Activated naive CD8-positive, alpha-beta T cell treated with anti-CD3 and anti-CD28 coated beads, Interleukin-2, amount 50 U/mL, for 24 hours (primary cell): ENCODE measurements around the gene SPEN.
A peak's percentile ranks its signal among the peaks of the same experiment; 100 is the strongest.
"Not testable (repeated sequence)": the region's sequence is repeated elsewhere in the genome, so short reads cannot be mapped to it uniquely, and the experiment has no call there.

Source experiments
- ATAC-seq: fragments of 150-1000 bp; cut with Tn5 transposase; one replicate; pipeline ENCODE4 v1.10.0; 2021
- DNase-seq: peaks from one replicate; pipeline ENCODE4 v3.0.0; 2021
- H3K27ac Mint-ChIP-seq: one replicate; pipeline ENCODE4 v1.8.0; 2021; ENCODE audit warnings: mild to moderate bottlenecking, mixed read lengths
- H3K27me3 Mint-ChIP-seq: one replicate; pipeline ENCODE4 v1.8.0; 2021; ENCODE audit warnings: mixed read lengths
- H3K36me3 Mint-ChIP-seq: one replicate; pipeline ENCODE4 v1.8.0; 2021; ENCODE audit warnings: low read depth, mixed read lengths
- H3K4me1 Mint-ChIP-seq: one replicate; pipeline ENCODE4 v1.8.0; 2021; ENCODE audit warnings: mixed read lengths
- H3K4me3 Mint-ChIP-seq: one replicate; pipeline ENCODE4 v1.8.0; 2021; ENCODE audit warnings: mild to moderate bottlenecking, moderate library complexity, mixed read lengths
- H3K9me3 Mint-ChIP-seq: one replicate; pipeline ENCODE4 v1.8.0; 2021; ENCODE audit warnings: mixed read lengths

SPEN gene

GRCh38 chr1:15825800-15826199 lies 21.7 kb upstream of the SPEN start:
- Mint-ChIP-seq H3K27me3 (no peaks in the 10 kb centered on the region), H3K36me3 (no peaks in the 10 kb centered on the region), H3K4me1 (peaks cover 21% of the 10 kb centered on the region), H3K27ac (no peak overlapping the region), H3K9me3 (no peaks in the 10 kb centered on the region), H3K4me3 (no peak overlapping the region)
- DNase-seq, result no peak
- ATAC-seq, result no peak

DNA sequence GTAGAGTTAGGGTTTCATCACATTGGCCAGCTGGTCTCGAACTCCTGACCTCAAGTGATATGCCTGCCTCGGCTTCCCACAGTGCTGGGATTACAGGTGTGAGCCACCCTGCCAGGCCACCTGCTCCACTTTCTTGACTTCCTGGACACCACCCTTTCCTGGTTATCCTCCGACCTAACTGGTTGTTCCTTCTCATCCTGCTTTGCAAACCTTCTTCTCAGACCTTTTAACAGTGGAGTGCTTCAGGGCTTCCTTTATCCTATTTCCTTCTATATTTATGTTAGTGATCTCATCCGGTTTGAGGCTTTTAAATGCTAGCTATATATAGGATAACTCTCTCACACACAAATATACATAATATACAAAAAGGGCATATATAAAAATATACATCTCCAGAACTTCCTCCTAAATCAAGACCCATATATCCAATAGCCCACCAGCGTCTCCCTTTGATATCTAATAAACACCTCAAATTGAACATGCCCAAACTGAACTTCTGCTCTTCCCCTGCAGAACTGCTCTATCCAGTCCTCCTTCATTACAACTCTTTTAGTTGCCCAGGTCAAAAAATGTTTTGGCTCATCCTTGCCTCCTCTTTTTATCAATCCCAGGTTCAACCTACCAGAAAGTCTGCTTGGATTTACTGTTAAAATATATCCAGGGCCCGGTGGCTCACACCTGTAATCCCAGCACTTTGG lies 20.5 kb upstream of the SPEN start:
- H3K4me1 Mint-ChIP-seq, result peaks cover 27% of the 10 kb centered on the region
- no peak for DNase-seq
- peaks cover 2% of the 10 kb centered on the region for H3K36me3 Mint-ChIP-seq
- no peak for ATAC-seq
- no peaks in the 10 kb centered on the region for H3K27me3 Mint-ChIP-seq
- H3K9me3 Mint-ChIP-seq, result no peaks in the 10 kb centered on the region
- H3K27ac Mint-ChIP-seq, result peak overlapping the region; percentile 28
- H3K4me3 Mint-ChIP-seq, result no peak overlapping the region

DNA sequence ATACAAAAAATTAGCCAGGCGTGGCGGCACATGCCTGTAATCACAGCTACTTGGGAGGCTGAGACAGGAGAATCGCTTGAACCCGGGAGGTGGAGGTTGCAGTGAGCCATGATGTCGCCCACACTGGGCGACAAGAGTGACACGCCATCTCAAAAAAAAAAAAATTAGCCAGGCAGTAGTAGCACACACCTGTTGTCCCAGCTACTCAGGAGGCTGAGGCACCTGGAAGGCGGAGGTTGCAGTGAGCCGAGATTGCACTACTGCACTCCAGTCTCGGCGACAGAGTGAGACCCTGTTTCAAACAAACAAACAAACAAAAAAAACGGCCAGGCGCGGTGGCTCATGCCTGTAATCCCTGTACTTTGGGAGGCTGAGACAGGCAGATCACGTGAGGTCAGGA lies 19.9 kb upstream of the SPEN start:
- not testable (repeated sequence) for H3K27ac Mint-ChIP-seq, H3K9me3 Mint-ChIP-seq, H3K4me3 Mint-ChIP-seq, DNase-seq, H3K27me3 Mint-ChIP-seq, ATAC-seq, H3K36me3 Mint-ChIP-seq
- H3K4me1 Mint-ChIP-seq, result peaks cover 28% of the 10 kb centered on the region

DNA sequence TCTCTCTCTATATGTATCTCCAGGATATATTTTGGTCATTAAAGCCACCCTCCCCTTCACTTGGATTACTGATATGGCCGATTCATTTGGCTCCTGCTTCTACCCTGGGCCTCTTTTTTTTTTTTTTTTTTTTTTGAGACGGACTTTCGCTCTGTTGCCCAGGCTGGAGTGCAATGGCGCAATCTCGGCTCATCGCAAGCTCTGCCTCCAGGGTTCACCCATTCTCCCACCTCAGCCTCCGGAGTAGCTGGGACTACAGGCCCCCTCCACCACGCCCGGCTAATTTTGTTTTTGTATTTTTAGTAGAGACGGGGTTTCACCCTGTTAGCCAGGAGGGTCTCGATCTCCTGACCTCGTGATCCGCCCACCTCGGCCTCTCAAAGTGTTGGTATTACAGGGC lies 18.6 kb upstream of the SPEN start:
- not testable (repeated sequence) for H3K9me3 Mint-ChIP-seq, H3K27ac Mint-ChIP-seq

GRCh38 chr1:15830258-15830657 lies 17.2 kb upstream of the SPEN start:
- Mint-ChIP-seq H3K4me1 (peaks cover 44% of the 10 kb centered on the region), H3K36me3 (peaks cover 2% of the 10 kb centered on the region), H3K27me3 (no peaks in the 10 kb centered on the region), H3K9me3 (no peaks in the 10 kb centered on the region), H3K27ac (no peak overlapping the region), H3K4me3 (no peak overlapping the region)
- ATAC-seq (no peak), DNase-seq (no peak)

More for the DNA sequence above, 18.6 kb upstream of the SPEN start:
- not testable (repeated sequence) for H3K4me3 Mint-ChIP-seq, H3K36me3 Mint-ChIP-seq, H3K27me3 Mint-ChIP-seq, DNase-seq, ATAC-seq
- peaks cover 39% of the 10 kb centered on the region for H3K4me1 Mint-ChIP-seq

- H3K27me3 Mint-ChIP-seq, result peaks cover 3% of the 10 kb centered on the region
- peak overlapping the region; percentile 99 for H3K27ac Mint-ChIP-seq
- ATAC-seq (no peak), DNase-seq (peak; percentile 40)
- H3K36me3 Mint-ChIP-seq, result peaks cover 6% of the 10 kb centered on the region
- H3K4me3 Mint-ChIP-seq, result peak overlapping the region; percentile 90
- H3K4me1 Mint-ChIP-seq, result peaks cover 62% of the 10 kb centered on the region
- no peaks in the 10 kb centered on the region for H3K9me3 Mint-ChIP-seq
These were observed 14.3 kb upstream of the SPEN start for GRCh38 chr1:15833069-15833679.

DNA sequence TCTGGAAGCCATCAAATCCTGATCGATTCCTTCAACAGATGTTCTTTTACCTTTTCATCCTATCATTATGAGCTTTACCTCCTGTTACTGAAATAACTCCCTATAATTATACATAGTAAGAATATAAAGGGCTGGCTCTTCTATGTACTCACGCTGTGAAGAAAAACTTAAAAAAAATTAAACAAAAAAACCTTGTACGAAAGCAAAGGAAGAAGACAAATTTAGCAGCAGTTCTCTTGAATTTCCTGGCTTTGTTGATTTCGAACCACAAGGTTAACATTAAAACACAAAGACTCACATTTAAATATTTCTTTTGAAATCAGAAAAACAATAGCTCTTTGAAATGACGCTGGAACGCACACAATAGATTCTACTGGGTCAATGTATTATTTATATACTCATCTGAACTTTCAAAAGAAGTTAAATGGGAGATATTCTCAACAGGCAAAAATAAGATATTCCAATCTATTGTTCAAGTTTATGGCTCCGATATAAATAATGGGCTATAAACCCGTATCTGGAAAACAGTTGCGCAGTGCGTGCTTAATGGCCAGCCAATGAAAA lies 13.6 kb upstream of the SPEN start:
- peaks cover 3% of the 10 kb centered on the region for H3K27me3 Mint-ChIP-seq
- H3K9me3 Mint-ChIP-seq, result no peaks in the 10 kb centered on the region
- H3K36me3 Mint-ChIP-seq, result peaks cover 6% of the 10 kb centered on the region
- ATAC-seq, result no peak
- DNase-seq, result no peak
- H3K4me1 Mint-ChIP-seq, result peaks cover 62% of the 10 kb centered on the region
- H3K27ac Mint-ChIP-seq, result peak overlapping the region; percentile 99
- H3K4me3 Mint-ChIP-seq, result peak overlapping the region; percentile 90

DNA sequence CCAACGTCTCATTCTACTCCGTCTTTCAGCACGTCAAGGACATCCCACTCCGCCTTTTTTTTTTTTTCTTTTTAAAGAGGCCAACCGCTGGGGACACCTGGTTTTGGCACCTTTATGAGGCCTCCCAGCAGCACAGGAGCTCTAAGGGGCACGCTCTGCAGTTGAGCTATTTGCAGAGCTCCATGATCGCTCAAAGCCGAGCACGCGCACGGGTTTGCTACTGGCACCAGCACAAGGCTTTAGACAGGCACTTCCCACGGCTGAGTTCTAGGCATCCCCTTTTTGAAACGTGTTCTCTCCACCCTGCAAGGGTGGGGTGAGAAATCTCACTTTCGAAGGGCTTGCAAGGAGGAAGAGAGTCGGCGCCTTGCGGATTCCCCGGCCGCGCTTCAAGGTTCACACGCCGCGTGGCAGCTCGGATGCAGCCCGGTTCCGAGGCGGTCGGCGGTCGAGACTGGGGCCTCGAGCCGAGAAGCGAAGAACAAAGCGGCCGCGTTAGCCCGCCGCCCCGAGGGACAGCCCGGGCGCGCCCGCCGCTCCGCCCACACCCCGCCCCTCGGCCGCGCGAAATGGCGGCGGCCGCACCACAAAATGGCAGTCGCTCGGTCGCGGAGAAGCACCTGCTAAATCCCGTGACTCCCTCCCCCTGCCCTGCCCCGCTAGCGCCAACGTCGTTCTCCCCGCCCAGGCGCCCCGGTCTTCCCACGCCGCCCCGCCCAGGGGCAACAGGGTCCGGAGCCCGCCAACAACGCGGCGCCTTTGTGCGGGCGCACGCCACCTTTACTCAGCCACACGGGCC lies 12.9 kb upstream of the SPEN start:
- peak; percentile 91 for DNase-seq
- Mint-ChIP-seq H3K9me3 (no peaks in the 10 kb centered on the region), H3K27me3 (peaks cover 3% of the 10 kb centered on the region), H3K27ac (peak overlapping the region; percentile 99), H3K36me3 (peaks cover 6% of the 10 kb centered on the region), H3K4me3 (peak overlapping the region; percentile 90), H3K4me1 (peaks cover 57% of the 10 kb centered on the region)
- ATAC-seq, result peak; percentile 55

DNA sequence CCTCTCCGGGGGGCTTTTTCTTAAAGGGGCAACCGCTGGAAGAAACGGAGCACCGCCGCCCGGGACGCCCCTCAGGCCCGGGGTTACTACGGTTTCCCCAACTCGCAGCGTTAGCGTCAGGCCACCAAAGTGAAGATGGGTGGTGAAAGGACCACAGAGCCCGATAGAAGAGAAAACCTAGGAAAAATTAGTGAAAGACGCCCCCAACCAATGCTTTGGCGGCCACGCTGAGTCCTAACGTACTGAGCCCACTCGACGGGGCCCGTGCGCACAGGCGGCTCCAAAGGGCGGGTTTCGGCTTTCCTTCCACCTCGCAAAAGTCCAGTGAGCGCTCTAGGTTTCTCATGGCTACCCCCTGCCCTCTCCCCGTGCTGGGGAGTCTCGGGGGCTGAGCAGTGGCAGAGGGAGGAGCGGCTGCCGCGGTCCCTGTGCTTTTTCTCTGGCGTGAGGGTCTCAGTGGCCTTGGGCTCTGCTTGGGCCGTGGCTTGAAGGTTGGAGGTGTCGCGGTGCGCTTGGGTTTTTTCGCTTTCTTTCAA lies 12.2 kb upstream of the SPEN start:
- H3K9me3 Mint-ChIP-seq, result no peaks in the 10 kb centered on the region
- ATAC-seq (peak; percentile 3), DNase-seq (no peak)
- peak overlapping the region; percentile 90 for H3K4me3 Mint-ChIP-seq
- H3K4me1 Mint-ChIP-seq, result peaks cover 51% of the 10 kb centered on the region
- H3K27ac Mint-ChIP-seq, result peak overlapping the region; percentile 99
- H3K36me3 Mint-ChIP-seq, result peaks cover 6% of the 10 kb centered on the region
- peaks cover 3% of the 10 kb centered on the region for H3K27me3 Mint-ChIP-seq

GRCh38 chr1:15835741-15836510 lies 11.6 kb upstream of the SPEN start:
- Mint-ChIP-seq H3K4me1 (peaks cover 46% of the 10 kb centered on the region), H3K4me3 (peak overlapping the region; percentile 90), H3K27me3 (peaks cover 3% of the 10 kb centered on the region), H3K9me3 (no peaks in the 10 kb centered on the region), H3K36me3 (peaks cover 6% of the 10 kb centered on the region), H3K27ac (peak overlapping the region; percentile 99)
- DNase-seq, result peak; percentile 100
- ATAC-seq, result peak; percentile 25

DNA sequence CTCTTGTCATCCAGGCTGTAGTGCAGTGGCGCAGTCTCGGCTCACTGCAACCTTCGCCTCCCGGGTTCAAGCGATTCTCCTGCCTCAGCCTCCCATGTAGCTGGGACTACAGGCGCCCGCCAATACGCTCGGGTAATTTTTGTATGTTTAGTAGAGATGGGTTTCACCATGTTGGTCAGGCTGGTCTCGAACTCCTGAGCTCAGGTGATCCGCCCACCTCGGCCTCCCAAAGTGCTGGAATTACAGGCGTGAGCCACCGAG lies 11.1 kb upstream of the SPEN start:
- Mint-ChIP-seq H3K4me3 (peak overlapping the region; percentile 90), H3K4me1 (peaks cover 46% of the 10 kb centered on the region), H3K27ac (peak overlapping the region; percentile 99)
- DNase-seq, H3K36me3 Mint-ChIP-seq, H3K9me3 Mint-ChIP-seq, ATAC-seq, H3K27me3 Mint-ChIP-seq: not testable (repeated sequence)

DNA sequence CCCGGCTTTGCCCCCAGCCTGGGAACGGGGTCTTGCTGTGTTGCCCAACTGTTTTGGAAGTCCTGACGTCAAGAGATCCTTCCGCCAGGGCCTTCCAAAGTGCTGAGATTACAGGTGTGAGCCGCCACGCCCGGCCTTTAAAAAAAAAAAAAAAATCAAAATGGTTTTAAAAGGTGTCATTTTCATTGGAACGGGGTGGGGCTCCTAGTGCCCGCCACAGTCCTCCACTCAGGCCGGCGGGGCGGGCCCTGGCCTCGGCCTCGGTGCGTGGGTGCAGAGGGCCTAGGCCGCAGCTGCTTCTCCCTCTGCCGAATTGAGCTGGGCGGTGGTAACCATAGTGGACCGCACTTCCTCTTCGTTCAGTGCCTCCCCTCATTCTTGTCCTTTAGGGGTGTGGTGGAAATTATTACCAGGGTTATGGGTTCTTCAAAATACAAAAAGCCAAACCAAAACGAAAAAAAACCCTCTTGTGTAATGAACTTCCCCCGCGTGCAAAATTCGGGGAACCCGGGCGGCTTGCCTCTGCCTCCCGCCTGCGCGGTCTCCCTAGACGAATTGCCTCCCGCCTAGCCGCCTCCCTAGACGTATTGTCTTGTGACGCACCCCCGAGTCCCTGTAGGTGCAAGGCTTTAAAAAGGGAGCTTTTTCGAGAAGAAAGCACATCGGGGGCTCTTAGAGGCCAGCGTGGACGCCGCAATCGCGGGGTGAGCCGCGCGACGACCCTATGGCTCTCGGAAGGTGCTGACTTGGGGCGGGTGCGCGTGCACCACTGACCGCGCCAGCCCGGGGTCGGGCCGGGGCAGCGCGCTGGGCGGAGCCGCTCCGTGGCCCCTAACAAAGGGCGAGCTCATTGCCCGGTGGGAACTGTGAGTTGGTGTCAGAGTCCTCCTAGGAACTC lies 10.5 kb upstream of the SPEN start:
- peak overlapping the region; percentile 90 for H3K4me3 Mint-ChIP-seq
- H3K27me3 Mint-ChIP-seq, result peaks cover 3% of the 10 kb centered on the region
- no peaks in the 10 kb centered on the region for H3K9me3 Mint-ChIP-seq
- H3K4me1 Mint-ChIP-seq, result peaks cover 41% of the 10 kb centered on the region
- DNase-seq (peak; percentile 78), ATAC-seq (peak; percentile 53)
- peaks cover 4% of the 10 kb centered on the region for H3K36me3 Mint-ChIP-seq
- H3K27ac Mint-ChIP-seq, result peak overlapping the region; percentile 99

DNA sequence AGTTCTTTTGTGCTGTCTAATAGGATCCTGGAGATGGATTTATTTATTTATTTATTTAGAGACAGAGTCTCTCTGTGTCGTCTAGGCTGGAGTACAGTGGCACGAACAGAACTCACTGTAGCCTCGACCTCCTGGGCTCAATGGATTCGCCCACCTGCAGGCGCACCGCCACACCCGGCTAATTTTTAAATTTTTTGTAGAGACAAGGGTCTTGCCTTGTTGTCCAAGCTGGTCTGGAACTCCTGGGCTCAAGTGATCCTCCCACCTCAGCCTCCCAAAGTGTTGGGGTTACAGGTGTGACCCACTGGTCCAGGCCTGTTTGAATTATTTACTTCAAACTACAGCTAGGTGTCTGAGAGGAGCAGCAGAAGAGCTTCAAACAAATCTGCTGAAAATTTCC lies 9.6 kb upstream of the SPEN start:
- ATAC-seq (no peak), DNase-seq (no peak)
- peaks cover 3% of the 10 kb centered on the region for H3K27me3 Mint-ChIP-seq
- peak overlapping the region; percentile 90 for H3K4me3 Mint-ChIP-seq
- no peaks in the 10 kb centered on the region for H3K9me3 Mint-ChIP-seq
- H3K36me3 Mint-ChIP-seq, result peaks cover 4% of the 10 kb centered on the region
- H3K27ac Mint-ChIP-seq, result peak overlapping the region; percentile 41
- H3K4me1 Mint-ChIP-seq, result peaks cover 37% of the 10 kb centered on the region
